C4-2B (cell line): ENCODE measurements around the gene SDCBP2.

Source experiments
- CTCF ChIP-seq: fragments of 450-650 bp; conservative IDR thresholded peaks from 2 replicates; pipeline ENCODE4 v1.5.1; 2017; ENCODE audit warnings: mild to moderate bottlenecking
- ZFX ChIP-seq: fragments of 450-650 bp; IDR thresholded peaks from 2 replicates; pipeline ENCODE4 v1.6.1; 2017

- TF ChIP-seq CTCF (no peak), ZFX (no peak)
Measured at GRCh38 chr20:1310071-1310470, 18.9 kb downstream of the SDCBP2 start.
